Brain microvascular endothelial cell (primary cell): ENCODE results near the gene MBTD1.

Experiments
- DNase-seq: peaks from one replicate; pipeline ENCODE4 v3.0.0-alpha.2; 2020
- H3K27ac ChIP-seq: fragments of 250-450 bp; sonication (Bioruptor Pico); 2 replicates; pipeline ENCODE4 v1.5.1; 2020; ENCODE audit warnings: mild to moderate bottlenecking, moderate library complexity
- H3K27me3 ChIP-seq: fragments of 250-450 bp; sonication (Bioruptor Pico); replicated peaks from 2 replicates; pipeline ENCODE4 v1.5.1; 2020; ENCODE audit warnings: mild to moderate bottlenecking
- H3K36me3 ChIP-seq: fragments of 250-450 bp; sonication (Bioruptor Pico); replicated peaks from 2 replicates; pipeline ENCODE4 v1.5.1; 2020; ENCODE audit warnings: mild to moderate bottlenecking
- H3K4me3 ChIP-seq: 2 replicates; pipeline ENCODE4 v1.5.1; 2011; ENCODE audit warnings: low read depth, mild to moderate bottlenecking, control low read depth, low read length, moderate library complexity
- in situ Hi-C: cut with HindIII; loops from 2 replicates; pipeline ENCODE4 v1.10.0; 2017; ENCODE audit warnings: low sequenced_read_pairs, low pct_ligation_motif_present
- TF ChIP-seq, protein P1 (sequence below): IDR thresholded peaks from 2 replicates; pipeline ENCODE4 v1.5.1; 2011; ENCODE audit warnings: low read depth, mild to moderate bottlenecking, moderate library complexity, low read length, control low read depth, inconsistent platforms; ENCODE audit errors: missing control alignments

MBTD1 gene

DNA sequence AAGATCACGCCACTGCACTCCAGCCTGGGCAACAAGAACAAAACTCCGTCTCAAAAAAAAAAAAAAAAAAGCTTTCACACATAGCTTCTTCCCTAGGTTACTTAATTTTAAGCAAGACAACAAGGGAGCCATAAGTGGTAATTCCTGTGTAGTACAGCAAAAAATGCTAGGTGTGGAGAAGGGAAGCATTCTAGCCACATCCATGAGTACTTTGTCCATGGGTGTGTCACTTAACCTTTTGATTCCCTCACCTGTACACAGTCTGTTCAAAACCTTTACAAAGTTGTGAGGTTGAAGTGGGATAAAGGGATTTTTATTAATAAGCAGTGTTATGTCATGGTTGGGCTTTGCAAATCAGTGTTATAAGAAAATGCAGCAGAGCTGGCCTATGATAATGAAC lies 89.1 kb downstream of the MBTD1 start:
- Histone ChIP-seq H3K27me3 (no peaks in the 10 kb centered on the region), H3K36me3 (peaks cover 49% of the 10 kb centered on the region), H3K4me3 (no peak overlapping the region), H3K27ac (no peak overlapping the region)
- TF ChIP-seq, protein P1, sequence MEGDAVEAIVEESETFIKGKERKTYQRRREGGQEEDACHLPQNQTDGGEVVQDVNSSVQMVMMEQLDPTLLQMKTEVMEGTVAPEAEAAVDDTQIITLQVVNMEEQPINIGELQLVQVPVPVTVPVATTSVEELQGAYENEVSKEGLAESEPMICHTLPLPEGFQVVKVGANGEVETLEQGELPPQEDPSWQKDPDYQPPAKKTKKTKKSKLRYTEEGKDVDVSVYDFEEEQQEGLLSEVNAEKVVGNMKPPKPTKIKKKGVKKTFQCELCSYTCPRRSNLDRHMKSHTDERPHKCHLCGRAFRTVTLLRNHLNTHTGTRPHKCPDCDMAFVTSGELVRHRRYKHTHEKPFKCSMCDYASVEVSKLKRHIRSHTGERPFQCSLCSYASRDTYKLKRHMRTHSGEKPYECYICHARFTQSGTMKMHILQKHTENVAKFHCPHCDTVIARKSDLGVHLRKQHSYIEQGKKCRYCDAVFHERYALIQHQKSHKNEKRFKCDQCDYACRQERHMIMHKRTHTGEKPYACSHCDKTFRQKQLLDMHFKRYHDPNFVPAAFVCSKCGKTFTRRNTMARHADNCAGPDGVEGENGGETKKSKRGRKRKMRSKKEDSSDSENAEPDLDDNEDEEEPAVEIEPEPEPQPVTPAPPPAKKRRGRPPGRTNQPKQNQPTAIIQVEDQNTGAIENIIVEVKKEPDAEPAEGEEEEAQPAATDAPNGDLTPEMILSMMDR: no peak
- DNase-seq: no peak
- in situ Hi-C loops: no loop called here

DNA sequence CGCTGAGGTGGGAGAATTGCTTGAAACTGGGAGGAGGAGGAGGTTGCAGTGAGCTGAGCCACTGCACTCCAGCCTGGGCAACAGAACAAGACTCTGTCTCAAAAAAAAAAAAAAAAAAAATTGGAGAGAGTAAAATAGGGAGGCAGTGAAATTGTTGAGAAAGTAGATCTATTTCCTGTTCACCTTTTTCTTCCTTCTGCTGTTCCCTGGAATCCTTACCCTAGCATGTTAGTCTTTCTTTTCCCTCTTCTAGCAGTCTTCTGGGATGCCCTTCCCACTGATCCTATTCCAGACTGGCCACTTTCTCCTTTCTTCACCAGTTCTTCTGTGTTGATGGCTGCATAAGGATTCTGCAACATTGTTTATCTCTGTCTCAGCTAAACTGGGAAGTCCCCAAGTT lies 90.5 kb downstream of the MBTD1 start:
- no peak overlapping the region for H3K27ac ChIP-seq
- peaks cover 49% of the 10 kb centered on the region for H3K36me3 ChIP-seq
- H3K4me3 ChIP-seq: no peak overlapping the region
- TF ChIP-seq, protein P1: no peak
- in situ Hi-C loops: no loop called here
- H3K27me3 ChIP-seq: no peaks in the 10 kb centered on the region
- DNase-seq: no peak

DNA sequence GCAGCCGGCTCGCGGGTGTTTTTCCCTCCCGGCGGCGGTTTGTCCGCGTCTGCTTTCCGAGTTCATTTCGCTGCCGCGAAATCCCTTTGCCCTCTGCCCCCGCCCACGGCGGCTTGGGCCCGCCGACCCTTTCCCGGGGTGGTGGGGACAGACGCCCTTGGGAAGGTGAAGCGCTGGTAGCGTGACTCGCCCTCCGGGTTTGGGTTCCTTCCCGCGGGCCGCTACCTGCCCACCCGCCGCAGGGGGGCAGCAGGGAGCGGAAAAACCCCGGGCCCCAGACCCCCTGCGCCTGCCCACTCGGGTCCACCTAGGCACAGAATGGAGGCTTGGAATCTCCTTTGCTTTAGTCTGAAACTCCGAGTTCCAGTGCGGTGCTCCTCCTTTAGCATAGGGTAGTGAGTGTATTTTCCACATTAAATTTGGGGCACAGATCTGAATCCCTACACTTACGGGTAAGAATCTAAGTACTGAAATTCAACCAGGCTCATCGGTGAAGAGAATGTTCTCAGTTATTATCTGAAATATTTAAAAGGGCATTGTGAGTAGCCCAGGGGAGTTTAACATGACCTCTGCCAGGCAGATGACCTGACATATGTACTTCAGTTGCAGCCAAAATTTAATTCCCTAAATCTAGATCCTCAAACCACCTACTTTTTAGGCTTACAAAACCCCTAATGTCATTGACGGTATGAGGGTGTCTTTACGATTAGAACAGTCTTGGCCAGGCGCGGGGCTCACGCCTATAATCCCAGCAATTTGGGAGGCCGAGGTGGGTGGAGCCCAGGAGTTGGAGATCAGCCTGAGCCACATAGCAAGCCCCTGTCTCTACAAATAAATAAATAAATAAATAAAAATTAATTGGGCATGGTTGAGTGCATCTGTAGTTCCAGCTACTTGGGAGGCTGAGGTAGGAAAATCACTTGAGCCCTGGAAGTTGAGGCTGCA lies 92.6 kb downstream of the MBTD1 start:
- peaks cover 51% of the 10 kb centered on the region for H3K36me3 ChIP-seq
- DNase-seq: no peak
- no peaks in the 10 kb centered on the region for H3K27me3 ChIP-seq
- in situ Hi-C loops: no loop called here
- peak overlapping the region; percentile 91 for H3K4me3 ChIP-seq
- H3K27ac ChIP-seq: peak overlapping the region; percentile 80
- TF ChIP-seq, protein P1: peak; percentile 85

DNA sequence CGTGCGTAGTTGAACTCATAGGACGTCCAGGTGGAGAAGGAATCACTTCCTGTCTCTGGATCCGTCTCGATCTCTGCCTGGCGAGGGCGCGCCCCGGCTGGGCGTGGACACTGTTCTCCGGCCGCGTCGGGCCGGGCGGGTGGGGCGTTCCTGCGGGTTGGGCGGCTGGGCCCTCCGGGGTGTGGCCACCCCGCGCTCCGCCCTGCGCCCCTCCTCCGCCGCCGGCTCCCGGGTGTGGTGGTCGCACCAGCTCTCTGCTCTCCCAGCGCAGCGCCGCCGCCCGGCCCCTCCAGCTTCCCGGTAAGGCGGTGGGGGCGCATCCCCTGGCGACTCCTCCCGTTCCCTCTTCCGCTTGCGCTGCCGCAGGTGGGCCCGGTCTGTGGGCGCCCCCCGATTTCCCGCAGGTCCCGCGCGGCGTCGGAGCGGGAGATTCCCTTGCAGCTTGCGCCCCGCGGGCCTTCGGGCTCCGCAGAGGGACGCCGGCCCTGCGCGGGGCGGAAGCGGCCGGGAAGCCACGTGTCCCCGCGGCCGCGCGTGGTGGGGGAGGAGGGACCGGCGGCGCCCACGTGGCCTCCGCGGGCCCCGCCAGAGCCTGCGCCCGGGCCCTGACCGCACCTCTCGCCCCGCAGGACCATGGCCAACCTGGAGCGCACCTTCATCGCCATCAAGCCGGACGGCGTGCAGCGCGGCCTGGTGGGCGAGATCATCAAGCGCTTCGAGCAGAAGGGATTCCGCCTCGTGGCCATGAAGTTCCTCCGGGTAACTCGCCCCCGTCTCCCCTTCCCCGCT lies 93.5 kb downstream of the MBTD1 start, which contains the start of gene NME2:
TSS of gene NME2 (plus strand) at position 214 of the 789 bp plus-strand sequence. CDS start at position 634, 420 bp downstream.
- DNase-seq: peak; percentile 74
- peaks cover 50% of the 10 kb centered on the region for H3K36me3 ChIP-seq
- peak within 1 kb of the TSS; percentile 80 for H3K27ac ChIP-seq
- H3K4me3 ChIP-seq: peak within 1 kb of the TSS; percentile 91
- TF ChIP-seq, protein P1: no peak
- no peaks in the 10 kb centered on the region for H3K27me3 ChIP-seq
- in situ Hi-C loops: no loop called here

DNA sequence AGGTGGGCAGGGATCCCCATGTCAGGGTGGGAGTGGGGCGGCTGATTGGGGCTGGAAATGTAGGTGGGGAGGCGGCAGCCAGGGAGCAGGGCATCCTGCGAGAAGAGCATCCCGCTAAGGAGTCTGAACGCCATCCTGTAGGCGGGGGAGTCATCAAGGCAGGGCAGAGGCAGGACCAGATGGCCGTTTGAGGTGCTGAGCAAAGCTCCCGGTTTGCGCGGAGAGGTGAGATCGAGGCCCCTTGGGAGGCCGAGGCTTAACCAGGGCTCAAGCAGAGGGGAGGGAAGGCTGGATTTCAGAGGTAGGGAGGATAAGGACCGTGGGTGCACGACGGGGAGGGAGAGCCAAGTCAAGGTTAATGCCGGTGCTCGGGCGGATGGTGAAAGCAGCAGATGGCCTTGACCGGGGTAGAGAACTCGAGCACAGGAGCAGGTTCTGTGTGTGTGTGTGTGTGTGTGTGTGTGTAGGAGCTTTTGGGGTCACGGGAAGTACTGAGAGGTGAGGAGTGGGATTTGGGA lies 94.1 kb downstream of the MBTD1 start:
- in situ Hi-C loops: no loop called here
- DNase-seq: no peak

More for the DNA sequence above, 94.1 kb downstream of the MBTD1 start:
- Histone ChIP-seq H3K27ac (peak overlapping the region; percentile 80), H3K27me3 (no peaks in the 10 kb centered on the region), H3K4me3 (peak overlapping the region; percentile 91), H3K36me3 (peaks cover 50% of the 10 kb centered on the region)
- TF ChIP-seq, protein P1: no peak
